SU-DHL-6 (cell line): ENCODE data around the gene EBP.

Source experiments
- H2AFZ ChIP-seq: fragments of 200-600 bp; sonication (generic); 2 replicates; pipeline ENCODE4 v1.6.1; 2014; ENCODE audit warnings: low read depth, mild to moderate bottlenecking, moderate library complexity, mixed read lengths, antibody characterized with exemption, low read length; ENCODE audit not compliant: severe bottlenecking
- H3F3A ChIP-seq: fragments of 200-600 bp; shearing (Covaris generic); 2 replicates; pipeline ENCODE4 v1.6.0; 2016; ENCODE audit warnings: antibody characterized with exemption, mild to moderate bottlenecking; ENCODE audit not compliant: insufficient read depth
- H3K27ac ChIP-seq: fragments of 200-600 bp; sonication (generic); 2 replicates; pipeline ENCODE4 v1.5.1; 2016; ENCODE audit warnings: low read depth, mild to moderate bottlenecking, low read length, moderate library complexity, mixed read lengths
- H3K27me3 ChIP-seq: fragments of 200-600 bp; sonication (generic), shearing (Covaris generic); 2 replicates; pipeline ENCODE4 v1.6.0; 2014; ENCODE audit warnings: mild to moderate bottlenecking, low read length
- H3K36me3 ChIP-seq: fragments of 200-600 bp; sonication (generic); 2 replicates; pipeline ENCODE4 v1.6.1; 2014; ENCODE audit warnings: mild to moderate bottlenecking, low read length, mixed read lengths
- H3K4me2 ChIP-seq: fragments of 300-600, 200-600 bp; shearing (Covaris generic), sonication (generic); 2 replicates; pipeline ENCODE4 v1.6.0; 2014; ENCODE audit warnings: low read length, low read depth, mild to moderate bottlenecking; ENCODE audit not compliant: poor library complexity, severe bottlenecking
- H3K4me3 ChIP-seq: fragments of 200-600 bp; sonication (generic); 2 replicates; pipeline ENCODE4 v1.5.1; 2014; ENCODE audit warnings: antibody characterized with exemption, low read length, mild to moderate bottlenecking, mixed read lengths; ENCODE audit not compliant: insufficient read depth, poor library complexity, severe bottlenecking
- H3K79me2 ChIP-seq: fragments of 200-600 bp; sonication (generic); 2 replicates; pipeline ENCODE4 v1.6.1; 2014; ENCODE audit warnings: mild to moderate bottlenecking, low read length, moderate library complexity; ENCODE audit not compliant: insufficient read depth
- H3K9ac ChIP-seq: fragments of 200-600 bp; sonication (generic); 2 replicates; pipeline ENCODE4 v1.7.0; 2014; ENCODE audit warnings: mild to moderate bottlenecking, low read length
- H3K9me2 ChIP-seq: fragments of 200-600 bp; sonication (generic); replicated peaks from 2 replicates; pipeline ENCODE4 v1.6.1; 2014; ENCODE audit warnings: low read length; ENCODE audit not compliant: insufficient read depth
- H3K9me3 ChIP-seq: fragments of 200-600 bp; sonication (generic); 2 replicates; pipeline ENCODE4 v1.6.1; 2014; ENCODE audit warnings: low read length, mixed read lengths; ENCODE audit not compliant: insufficient read depth
- H4K20me1 ChIP-seq: fragments of 200-600 bp; sonication (generic); 2 replicates; pipeline ENCODE4 v1.6.1; 2014; ENCODE audit warnings: low read depth, mild to moderate bottlenecking, antibody characterized with exemption, low read length, moderate library complexity, mixed read lengths
- EZH2phosphoT487 ChIP-seq: fragments of 200-600 bp; sonication (generic), shearing (Covaris generic); conservative IDR thresholded peaks from 2 replicates; pipeline ENCODE4 v1.6.1; 2018; ENCODE audit warnings: mild to moderate bottlenecking, antibody characterized with exemption, low read length, moderate library complexity, mixed read lengths
- TF ChIP-seq, protein P1 (sequence below): fragments of 200-600 bp; sonication (generic); IDR thresholded peaks from one replicate; pipeline ENCODE4 v1.5.1; 2017; ENCODE audit warnings: antibody characterized with exemption, mild to moderate bottlenecking, low read length, moderate library complexity; ENCODE audit not compliant: insufficient read depth, poor library complexity, severe bottlenecking

Gene EBP

DNA sequence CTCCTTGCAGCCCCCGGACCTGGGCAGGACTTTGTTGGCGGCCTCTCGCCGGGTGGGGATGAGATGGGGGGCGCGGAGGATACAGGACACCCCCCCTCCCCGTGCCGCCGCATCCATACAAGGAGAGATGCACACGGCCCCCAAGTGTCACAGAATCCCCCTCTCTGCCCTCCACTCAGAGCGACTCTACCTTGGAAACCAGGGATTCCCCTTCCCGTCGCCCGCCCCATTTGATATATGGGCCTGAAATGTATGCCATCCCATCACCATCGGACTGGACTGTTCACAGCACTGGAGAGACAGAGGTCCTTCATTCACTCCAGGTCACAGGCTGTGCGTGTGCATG lies 12.4 kb upstream of the EBP start:
- Histone ChIP-seq H3K27me3 (no peaks in the 10 kb centered on the region), H3K27ac (no peak overlapping the region)

DNA sequence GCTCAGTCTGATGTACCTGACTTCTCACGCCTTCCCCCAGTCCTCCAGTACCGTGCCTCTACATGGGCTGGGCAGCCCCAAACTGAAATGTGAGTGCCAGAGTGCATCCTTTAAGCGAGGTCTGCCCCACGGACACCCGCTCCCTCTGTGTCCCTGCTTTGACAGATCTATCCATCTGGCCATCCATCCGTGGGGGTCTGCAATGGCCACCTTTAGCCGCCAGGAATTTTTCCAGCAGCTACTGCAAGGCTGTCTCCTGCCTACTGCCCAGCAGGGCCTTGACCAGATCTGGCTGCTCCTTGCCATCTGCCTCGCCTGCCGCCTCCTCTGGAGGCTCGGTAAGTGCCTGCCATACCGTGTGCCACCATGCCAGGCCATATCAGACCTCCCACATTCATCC lies 12.0 kb upstream of the EBP start:
- Histone ChIP-seq H3K4me2 (peak overlapping the region; percentile 66), H2AFZ (no peak overlapping the region), H4K20me1 (no peaks in the 10 kb centered on the region), H3K27me3 (no peaks in the 10 kb centered on the region), H3F3A (no peaks in the 10 kb centered on the region; the same call in 1 of the 2 replicates), H3K9ac (peak overlapping the region; percentile 81), H3K27ac (no peak overlapping the region), H3K36me3 (no peaks in the 10 kb centered on the region), H3K4me3 (peak overlapping the region; percentile 71), H3K79me2 (no peaks in the 10 kb centered on the region), H3K9me2 (no peaks in the 10 kb centered on the region), H3K9me3 (no peaks in the 10 kb centered on the region)
- no peak for TF ChIP-seq EZH2phosphoT487
- TF ChIP-seq, protein P1, sequence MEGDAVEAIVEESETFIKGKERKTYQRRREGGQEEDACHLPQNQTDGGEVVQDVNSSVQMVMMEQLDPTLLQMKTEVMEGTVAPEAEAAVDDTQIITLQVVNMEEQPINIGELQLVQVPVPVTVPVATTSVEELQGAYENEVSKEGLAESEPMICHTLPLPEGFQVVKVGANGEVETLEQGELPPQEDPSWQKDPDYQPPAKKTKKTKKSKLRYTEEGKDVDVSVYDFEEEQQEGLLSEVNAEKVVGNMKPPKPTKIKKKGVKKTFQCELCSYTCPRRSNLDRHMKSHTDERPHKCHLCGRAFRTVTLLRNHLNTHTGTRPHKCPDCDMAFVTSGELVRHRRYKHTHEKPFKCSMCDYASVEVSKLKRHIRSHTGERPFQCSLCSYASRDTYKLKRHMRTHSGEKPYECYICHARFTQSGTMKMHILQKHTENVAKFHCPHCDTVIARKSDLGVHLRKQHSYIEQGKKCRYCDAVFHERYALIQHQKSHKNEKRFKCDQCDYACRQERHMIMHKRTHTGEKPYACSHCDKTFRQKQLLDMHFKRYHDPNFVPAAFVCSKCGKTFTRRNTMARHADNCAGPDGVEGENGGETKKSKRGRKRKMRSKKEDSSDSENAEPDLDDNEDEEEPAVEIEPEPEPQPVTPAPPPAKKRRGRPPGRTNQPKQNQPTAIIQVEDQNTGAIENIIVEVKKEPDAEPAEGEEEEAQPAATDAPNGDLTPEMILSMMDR, result no peak

More for the DNA sequence above, 12.4 kb upstream of the EBP start:
- peak overlapping the region; percentile 91 for H2AFZ ChIP-seq
- no peaks in the 10 kb centered on the region for H3K79me2 ChIP-seq
- no peaks in the 10 kb centered on the region for H3K36me3 ChIP-seq
- H3K9me2 ChIP-seq, result no peaks in the 10 kb centered on the region
- TF ChIP-seq EZH2phosphoT487, result no peak
- TF ChIP-seq, protein P1, result no peak
- H4K20me1 ChIP-seq, result no peaks in the 10 kb centered on the region
- no peaks in the 10 kb centered on the region; the same call in 1 of the 2 replicates for H3F3A ChIP-seq
- H3K4me2 ChIP-seq, result peak overlapping the region; percentile 66
- peak overlapping the region; percentile 71 for H3K4me3 ChIP-seq
- H3K9me3 ChIP-seq, result no peaks in the 10 kb centered on the region
- peak overlapping the region; percentile 81 for H3K9ac ChIP-seq

DNA sequence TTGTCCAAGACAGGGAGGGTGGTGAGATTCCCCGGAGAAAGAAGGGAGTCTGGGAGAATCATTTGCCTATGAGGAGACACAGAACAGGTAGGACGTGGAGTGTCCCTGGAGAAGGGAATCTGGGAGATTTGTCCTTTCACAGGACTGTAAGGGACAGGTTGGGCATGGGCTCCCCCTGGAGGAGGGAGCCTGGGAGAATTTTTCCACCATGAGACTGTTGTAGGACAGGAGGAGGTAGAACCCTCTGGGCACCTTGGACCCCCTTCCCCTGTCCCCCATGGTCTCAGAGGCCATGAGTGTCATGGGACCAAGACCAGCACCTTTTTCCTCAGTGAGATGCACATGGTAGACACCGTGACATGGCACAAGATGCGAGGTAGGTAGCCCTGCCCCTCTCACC lies 10.0 kb upstream of the EBP start:
- no peaks in the 10 kb centered on the region for H3K9me3 ChIP-seq
- no peak overlapping the region for H2AFZ ChIP-seq
- no peaks in the 10 kb centered on the region for H4K20me1 ChIP-seq
- TF ChIP-seq, protein P1, result no peak
- no peak for TF ChIP-seq EZH2phosphoT487
- H3K9ac ChIP-seq, result no peak overlapping the region
- no peaks in the 10 kb centered on the region for H3K27me3 ChIP-seq
- no peak overlapping the region for H3K4me3 ChIP-seq
- no peaks in the 10 kb centered on the region for H3K79me2 ChIP-seq
- H3F3A ChIP-seq, result no peaks in the 10 kb centered on the region; the same call in 1 of the 2 replicates
- H3K9me2 ChIP-seq, result no peaks in the 10 kb centered on the region
- no peaks in the 10 kb centered on the region for H3K36me3 ChIP-seq
- H3K4me2 ChIP-seq, result no peak overlapping the region
- H3K27ac ChIP-seq, result no peak overlapping the region
